Lower lobe of right lung (tissue), 2 donors: ENCODE measurements around the gene FBXO42. TPM values are rescaled to one million over a fixed set of nuclear protein-coding genes. Genes with fewer than 3 reads are reported as not detected.

Source experiments
- ATAC-seq, 2 donors: fragments of 200-7000 bp; cut with Tn5 transposase; one replicate each; pipeline ENCODE4 v1.9.1; 2020 to 2022; ENCODE audit warnings: mild to moderate bottlenecking in 2 of 2, moderate library complexity in 2 of 2
- DNase-seq: peaks from one replicate; pipeline ENCODE4 v3.0.0-alpha.2; 2020
- H3K27ac ChIP-seq: fragments of 200-600 bp; one replicate; pipeline ENCODE4 v1.8.0; 2022
- H3K27me3 ChIP-seq: fragments of 200-600 bp; one replicate; pipeline ENCODE4 v1.8.0; 2022; ENCODE audit warnings: low read depth
- H3K36me3 ChIP-seq: fragments of 200-600 bp; one replicate; pipeline ENCODE4 v1.8.0; 2022; ENCODE audit warnings: mild to moderate bottlenecking
- H3K4me1 ChIP-seq: fragments of 200-600 bp; one replicate; pipeline ENCODE4 v1.8.0; 2022
- H3K4me3 ChIP-seq: fragments of 200-600 bp; one replicate; pipeline ENCODE4 v1.8.0; 2022; ENCODE audit warnings: mild to moderate bottlenecking
- H3K9me3 ChIP-seq: fragments of 200-600 bp; one replicate; pipeline ENCODE4 v1.8.0; 2022
- intact Hi-C: fragments of 100-400 bp; cut with DNase I; formaldehyde crosslinking; loops from one replicate; pipeline ENCODE4 v1.11.0; 2022
- total RNA-seq: library from RNA; stranded (reverse); fragmentation: NEBNext Ultra II Directional; extraction: Animal tissue kit (Norgen Biotek cat#: 25700); gene quantifications from one replicate; pipeline ENCODE4 v1.2.1, GENCODE V29; 2021
- TF ChIP-seq, protein P1 (sequence below): fragments of 200-600 bp; IDR thresholded peaks from one replicate; pipeline ENCODE4 v1.8.0; 2022; ENCODE audit warnings: antibody characterized with exemption, mild to moderate bottlenecking
- donor health status: DM: no; HTN: yes; CAD: no; lungs with severe emphysema.

The FBXO42 gene
- total RNA-seq, 1 donor from 2014 or later, result 21.5 TPM

DNA sequence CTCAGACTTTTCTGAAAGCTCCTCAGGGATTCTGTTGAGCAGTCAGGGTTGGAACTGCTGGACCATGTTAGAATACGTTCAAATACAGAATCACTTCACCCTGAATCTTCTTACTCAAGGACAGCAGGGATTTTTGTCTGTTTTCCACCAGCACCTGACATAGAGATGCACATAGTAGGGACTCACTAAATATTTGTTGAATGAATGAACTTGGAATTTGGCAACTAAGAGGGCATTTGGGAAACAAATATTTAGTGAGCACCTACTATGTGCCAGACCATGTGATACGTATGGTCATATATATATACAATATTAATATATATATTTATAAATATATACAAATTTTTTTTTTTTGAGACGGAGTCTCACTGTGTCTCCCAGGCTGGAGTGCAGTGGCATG is 4.6 kb upstream of the FBXO42 start:
- H3K4me3 ChIP-seq, result no peak overlapping the region
- no peaks in the 10 kb centered on the region for H3K9me3 ChIP-seq
- no peaks in the 10 kb centered on the region for H3K27me3 ChIP-seq
- TF ChIP-seq, protein P1, sequence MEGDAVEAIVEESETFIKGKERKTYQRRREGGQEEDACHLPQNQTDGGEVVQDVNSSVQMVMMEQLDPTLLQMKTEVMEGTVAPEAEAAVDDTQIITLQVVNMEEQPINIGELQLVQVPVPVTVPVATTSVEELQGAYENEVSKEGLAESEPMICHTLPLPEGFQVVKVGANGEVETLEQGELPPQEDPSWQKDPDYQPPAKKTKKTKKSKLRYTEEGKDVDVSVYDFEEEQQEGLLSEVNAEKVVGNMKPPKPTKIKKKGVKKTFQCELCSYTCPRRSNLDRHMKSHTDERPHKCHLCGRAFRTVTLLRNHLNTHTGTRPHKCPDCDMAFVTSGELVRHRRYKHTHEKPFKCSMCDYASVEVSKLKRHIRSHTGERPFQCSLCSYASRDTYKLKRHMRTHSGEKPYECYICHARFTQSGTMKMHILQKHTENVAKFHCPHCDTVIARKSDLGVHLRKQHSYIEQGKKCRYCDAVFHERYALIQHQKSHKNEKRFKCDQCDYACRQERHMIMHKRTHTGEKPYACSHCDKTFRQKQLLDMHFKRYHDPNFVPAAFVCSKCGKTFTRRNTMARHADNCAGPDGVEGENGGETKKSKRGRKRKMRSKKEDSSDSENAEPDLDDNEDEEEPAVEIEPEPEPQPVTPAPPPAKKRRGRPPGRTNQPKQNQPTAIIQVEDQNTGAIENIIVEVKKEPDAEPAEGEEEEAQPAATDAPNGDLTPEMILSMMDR, result no peak
- H3K36me3 ChIP-seq, result no peaks in the 10 kb centered on the region
- ATAC-seq (no peak), DNase-seq (no peak)
- no peak overlapping the region for H3K27ac ChIP-seq
- intact Hi-C loops, result no loop called here
- peaks cover 5% of the 10 kb centered on the region for H3K4me1 ChIP-seq

DNA sequence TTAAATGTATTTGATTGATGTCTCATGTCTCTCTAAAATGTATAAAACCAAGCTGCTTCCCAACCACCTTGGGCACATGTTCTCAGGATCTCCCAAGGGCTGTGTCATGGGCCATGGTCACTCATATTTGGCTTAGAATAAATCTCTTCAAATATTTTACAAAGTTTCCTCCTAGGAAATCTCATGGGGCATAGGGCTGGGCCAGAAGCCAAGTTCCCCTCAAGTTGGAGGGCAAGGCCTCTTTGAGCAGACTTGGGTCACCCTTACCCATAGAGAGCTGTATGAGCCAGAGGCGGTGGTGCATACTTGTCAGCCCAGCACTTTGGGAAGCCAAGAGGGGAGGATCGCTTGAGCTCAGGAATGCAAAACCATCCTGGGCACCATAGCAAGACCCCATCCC is 2.3 kb upstream of the FBXO42 start:
- Histone ChIP-seq H3K4me3 (no peak overlapping the region), H3K27me3 (no peaks in the 10 kb centered on the region), H3K9me3 (no peaks in the 10 kb centered on the region), H3K36me3 (peaks cover under 1% of the 10 kb centered on the region), H3K4me1 (peaks cover 26% of the 10 kb centered on the region), H3K27ac (no peak overlapping the region)
- ATAC-seq (no peak), DNase-seq (no peak)
- TF ChIP-seq, protein P1, result no peak
- intact Hi-C loops, result no loop called here

- Histone ChIP-seq H3K4me3 (peak overlapping the region; percentile 97), H3K27ac (peak overlapping the region; percentile 94), H3K4me1 (peaks cover 33% of the 10 kb centered on the region), H3K9me3 (no peaks in the 10 kb centered on the region), H3K36me3 (peaks cover 3% of the 10 kb centered on the region), H3K27me3 (no peaks in the 10 kb centered on the region)
- ATAC-seq (peak in 1 of 2 donors; percentile 1), DNase-seq (no peak)
- intact Hi-C loops, result no loop called here
- TF ChIP-seq, protein P1, result no peak
These were observed 709 bp upstream of the FBXO42 start for GRCh38 chr1:16352842-16353535.

GRCh38 chr1:16351456-16351993 is 755 bp downstream of the FBXO42 start:
- Histone ChIP-seq H3K9me3 (no peaks in the 10 kb centered on the region), H3K36me3 (peaks cover 3% of the 10 kb centered on the region), H3K27me3 (no peaks in the 10 kb centered on the region), H3K4me3 (peak overlapping the region; percentile 97), H3K27ac (peak overlapping the region; percentile 94), H3K4me1 (peaks cover 33% of the 10 kb centered on the region)
- no peak for DNase-seq
- peak in 1 of 2 donors; percentile 30 for ATAC-seq
- TF ChIP-seq, protein P1, result no peak
- intact Hi-C loops, result no loop called here

DNA sequence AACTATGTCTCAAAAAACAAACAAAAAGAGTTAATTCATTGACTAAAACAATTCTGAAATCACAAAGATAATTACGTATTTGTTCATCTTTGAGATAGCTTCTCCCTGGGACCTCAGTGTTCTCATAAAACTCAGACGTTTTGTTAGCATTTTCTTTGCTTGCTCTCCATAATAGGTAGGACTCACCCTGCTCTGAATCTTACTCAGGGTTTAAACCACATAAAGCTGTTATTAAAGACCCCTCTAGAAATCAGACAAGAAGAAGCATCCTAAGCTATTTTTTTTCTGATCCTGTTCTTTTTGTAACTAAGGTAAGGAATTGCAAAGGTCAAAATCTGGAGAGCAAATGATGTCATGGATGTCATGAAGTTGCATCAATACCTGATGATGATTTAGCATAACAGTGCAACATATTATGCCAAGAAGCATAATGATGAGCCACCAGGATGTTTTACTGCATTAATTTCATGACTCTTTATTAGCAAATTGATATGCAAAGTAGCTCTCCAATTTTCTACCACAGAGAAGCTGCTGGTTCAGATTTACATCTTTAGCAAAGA is 2.4 kb downstream of the FBXO42 start:
- Histone ChIP-seq H3K27ac (no peak overlapping the region), H3K4me3 (no peak overlapping the region), H3K36me3 (peaks cover 3% of the 10 kb centered on the region), H3K9me3 (no peaks in the 10 kb centered on the region), H3K27me3 (no peaks in the 10 kb centered on the region), H3K4me1 (peaks cover 33% of the 10 kb centered on the region)
- TF ChIP-seq, protein P1, result no peak
- ATAC-seq, result no peak
- intact Hi-C loops, result no loop called here
- no peak for DNase-seq
